Ascending aorta (tissue), 2 donors: ENCODE data around the gene GLIS2. TPM values are rescaled to one million over a fixed set of nuclear protein-coding genes. Genes with fewer than 3 reads are reported as not detected.

Source experiments
- DNase-seq, 2 donors: peaks; one replicate each; pipeline ENCODE4 v3.0.0-alpha.2; 2019; ENCODE audit warnings: low spot score in 2 of 2
- H3K27ac ChIP-seq, 2 donors: fragments of 200-600 bp; sonication (generic); one replicate each; pipeline ENCODE4 v1.5.1; 2016 to 2017; ENCODE audit warnings: mild to moderate bottlenecking in 1 of 2
- H3K27me3 ChIP-seq: fragments of 200-600 bp; sonication (generic); one replicate; pipeline ENCODE4 v1.5.1; 2017
- H3K36me3 ChIP-seq, 2 donors: fragments of 200-600 bp; sonication (generic); one replicate each; pipeline ENCODE4 v1.5.1; 2016
- H3K4me1 ChIP-seq, 2 donors: fragments of 200-600 bp; sonication (generic); one replicate each; pipeline ENCODE4 v1.5.1; 2016 to 2017; ENCODE audit warnings: mild to moderate bottlenecking in 1 of 2
- H3K4me3 ChIP-seq, 2 donors: fragments of 200-600 bp; sonication (generic); one replicate each; pipeline ENCODE4 v1.5.1; 2016 to 2017; ENCODE audit warnings: mild to moderate bottlenecking in 1 of 2
- H3K9me3 ChIP-seq, 2 donors: fragments of 200-600 bp; sonication (generic); one replicate each; pipeline ENCODE4 v1.5.1; 2016
- CTCF ChIP-seq, 3 experiments: fragments of 200-600 bp in 2 of 3; fragments of 450-650 bp in 1 of 3; sonication (generic) in 2 of 3; IDR thresholded peaks; one replicate each; pipeline ENCODE4 v1.5.1; 2016 to 2019; ENCODE audit warnings: antibody characterized with exemption in 3 of 3, mild to moderate bottlenecking in 1 of 3, moderate library complexity in 1 of 3
- intact Hi-C: fragments of 100-400 bp; cut with DNase I; formaldehyde crosslinking; loops from one replicate; pipeline ENCODE4 v1.15.1; 2023
- total RNA-seq: library from RNA; depleted of rRNA; stranded (reverse); fragments of >200 nt; gene quantifications from one replicate; pipeline ENCODE4 v1.1.0, GENCODE V29; 2016

Gene GLIS2
- total RNA-seq, 1 donor from 2014 or later = 16.8 TPM

DNA sequence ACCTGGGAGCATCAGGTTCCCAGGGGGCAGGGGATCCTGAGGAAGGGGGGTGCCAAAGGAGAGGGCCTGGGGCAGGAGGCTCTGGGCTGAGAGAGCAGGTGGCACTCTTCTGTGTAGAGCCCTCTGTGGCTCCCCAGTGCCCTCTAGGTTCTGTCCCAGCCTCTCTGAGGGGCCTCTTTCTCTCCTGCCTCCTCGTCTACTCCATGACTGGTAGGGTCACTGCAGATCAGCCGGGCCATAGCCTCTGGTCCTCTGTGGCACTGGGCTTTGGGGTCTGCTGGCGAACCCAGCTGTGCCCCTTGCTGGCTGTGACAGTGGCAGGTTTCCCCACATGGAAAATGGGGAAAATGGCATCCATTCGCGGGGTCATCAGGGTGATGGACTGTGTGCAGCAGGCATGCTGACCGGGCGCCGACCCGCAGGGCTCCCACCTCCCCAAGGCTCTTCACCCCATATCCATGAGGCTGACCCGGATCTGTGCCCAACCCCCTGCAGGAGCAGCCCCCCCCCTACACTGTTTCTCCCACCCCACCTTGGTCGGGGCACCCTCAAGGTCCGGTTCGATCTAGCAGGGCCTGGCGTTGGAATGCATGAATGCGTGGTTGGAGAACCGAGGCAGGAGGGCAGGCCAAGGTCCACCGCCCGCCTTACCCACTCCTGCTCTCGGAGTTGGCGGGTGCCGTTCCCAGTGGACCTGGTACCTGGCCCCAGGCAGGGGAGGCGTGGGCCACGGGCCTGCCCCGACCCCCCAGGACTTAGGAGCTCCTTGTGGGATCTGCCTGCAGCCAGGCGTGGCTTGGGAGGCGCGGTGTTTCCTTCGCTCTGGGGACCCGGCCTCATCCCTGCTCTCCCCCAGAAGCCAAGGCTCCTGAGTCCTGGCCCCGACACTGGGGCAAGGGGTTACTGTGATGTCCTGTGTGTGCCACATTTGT is 6.5 kb downstream of the GLIS2 start:
- Histone ChIP-seq H3K4me1 (peaks cover 65 to 83% of the 10 kb centered on the region in 2 donors), H3K4me3 (peak overlapping the region in 1 of 2 donors; percentile 46), H3K9me3 (no peaks in the 10 kb centered on the region), H3K36me3 (no peaks in the 10 kb centered on the region), H3K27ac (peak overlapping the region; percentile 93 to 94), H3K27me3 (no peaks in the 10 kb centered on the region)
- intact Hi-C loops = loop anchor here (10.0 kb wide), 1 partner anchor 378 kb away; no protein-coding TSS in a partner anchor
- no peak for TF ChIP-seq CTCF (IDR thresholded peaks at IDR 0.05)
- DNase-seq = no peak

DNA sequence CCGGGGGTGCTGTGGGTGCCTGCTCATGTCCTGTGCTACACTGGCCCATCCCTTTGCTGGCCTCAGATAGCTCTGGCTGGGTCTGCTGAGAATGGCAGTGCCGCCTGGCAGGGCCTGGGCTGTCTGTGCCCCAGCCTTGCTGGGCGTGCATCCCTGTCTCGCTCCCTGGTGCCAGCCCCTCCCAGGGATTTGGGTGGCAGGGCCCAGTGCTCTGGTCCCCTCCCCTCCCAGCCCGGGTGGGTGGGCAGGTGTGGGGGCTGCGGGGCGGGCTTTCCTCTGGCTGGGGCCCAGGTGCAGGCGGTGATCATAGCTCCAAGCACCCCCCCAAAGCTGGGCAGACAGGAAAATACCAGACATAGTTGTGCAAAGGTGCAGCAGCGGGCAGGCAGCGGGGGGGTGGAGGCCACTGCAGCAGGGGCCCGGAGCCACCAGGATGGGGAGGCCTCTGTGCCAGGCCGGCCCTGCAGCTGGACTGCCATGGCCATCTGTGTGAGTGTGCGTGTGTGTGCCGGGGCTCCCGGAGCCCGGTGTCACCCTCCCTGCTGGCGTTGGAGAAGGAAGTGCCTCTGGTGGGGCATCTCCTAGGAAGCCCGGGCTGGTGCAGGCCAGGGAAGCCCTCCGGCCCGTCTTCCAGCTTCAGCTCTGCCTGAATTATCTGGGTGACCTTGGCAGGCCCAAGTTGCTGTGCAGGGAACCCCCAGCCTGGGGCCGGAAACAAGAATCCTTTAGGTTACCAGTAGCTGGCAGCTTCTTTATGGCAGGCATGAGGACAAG is 7.4 kb downstream of the GLIS2 start:
- peaks cover 66 to 83% of the 10 kb centered on the region in 2 donors for H3K4me1 ChIP-seq
- intact Hi-C loops = loop anchor here (10.0 kb wide), 1 partner anchor 378 kb away; no protein-coding TSS in a partner anchor
- H3K36me3 ChIP-seq = no peaks in the 10 kb centered on the region
- H3K27ac ChIP-seq = peak overlapping the region; percentile 93 to 94
- TF ChIP-seq CTCF (IDR thresholded peaks at IDR 0.05) = no peak
- peak overlapping the region in 1 of 2 donors; percentile 46 for H3K4me3 ChIP-seq
- no peak for DNase-seq
- H3K9me3 ChIP-seq = no peaks in the 10 kb centered on the region
- H3K27me3 ChIP-seq = no peaks in the 10 kb centered on the region

DNA sequence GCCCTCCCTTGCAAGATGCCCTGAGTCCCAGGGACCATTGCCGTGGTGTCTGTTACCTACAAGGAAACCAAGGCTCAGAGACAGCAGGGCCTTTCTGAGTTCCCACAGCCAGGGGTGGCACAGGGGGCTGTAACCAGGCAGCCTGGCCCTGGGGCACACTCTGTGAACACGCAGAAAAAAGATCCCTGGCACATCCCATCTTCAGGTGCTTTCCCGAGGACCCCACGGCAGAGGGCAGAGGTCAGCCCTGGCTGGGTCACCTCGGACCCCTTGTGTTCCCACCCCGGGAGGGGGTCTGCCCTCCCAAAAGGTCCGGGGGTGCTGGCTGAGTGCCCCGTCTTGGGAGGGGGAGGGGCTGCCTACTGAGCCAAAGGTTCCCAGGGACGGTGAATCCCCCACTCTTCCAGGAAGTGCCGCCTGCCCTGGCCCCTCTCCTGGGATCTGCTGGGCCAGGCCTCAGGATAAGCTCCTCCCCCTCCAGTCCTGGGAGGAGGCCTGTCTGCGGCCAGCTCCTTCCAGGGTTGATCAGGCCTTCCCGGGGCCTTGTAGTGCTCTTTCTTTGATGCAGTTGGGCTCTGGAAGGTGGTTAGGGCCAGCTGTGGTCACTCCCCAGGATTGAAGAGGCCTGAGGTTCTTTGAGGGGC is 8.1 kb downstream of the GLIS2 start:
- intact Hi-C loops = loop anchor here (2.0 to 10.0 kb wide), 2 partner anchors 13 to 379 kb away; no protein-coding TSS in a partner anchor
- H3K4me1 ChIP-seq = peaks cover 66 to 84% of the 10 kb centered on the region in 2 donors
- peak overlapping the region in 1 of 2 donors; percentile 46 for H3K4me3 ChIP-seq

DNA sequence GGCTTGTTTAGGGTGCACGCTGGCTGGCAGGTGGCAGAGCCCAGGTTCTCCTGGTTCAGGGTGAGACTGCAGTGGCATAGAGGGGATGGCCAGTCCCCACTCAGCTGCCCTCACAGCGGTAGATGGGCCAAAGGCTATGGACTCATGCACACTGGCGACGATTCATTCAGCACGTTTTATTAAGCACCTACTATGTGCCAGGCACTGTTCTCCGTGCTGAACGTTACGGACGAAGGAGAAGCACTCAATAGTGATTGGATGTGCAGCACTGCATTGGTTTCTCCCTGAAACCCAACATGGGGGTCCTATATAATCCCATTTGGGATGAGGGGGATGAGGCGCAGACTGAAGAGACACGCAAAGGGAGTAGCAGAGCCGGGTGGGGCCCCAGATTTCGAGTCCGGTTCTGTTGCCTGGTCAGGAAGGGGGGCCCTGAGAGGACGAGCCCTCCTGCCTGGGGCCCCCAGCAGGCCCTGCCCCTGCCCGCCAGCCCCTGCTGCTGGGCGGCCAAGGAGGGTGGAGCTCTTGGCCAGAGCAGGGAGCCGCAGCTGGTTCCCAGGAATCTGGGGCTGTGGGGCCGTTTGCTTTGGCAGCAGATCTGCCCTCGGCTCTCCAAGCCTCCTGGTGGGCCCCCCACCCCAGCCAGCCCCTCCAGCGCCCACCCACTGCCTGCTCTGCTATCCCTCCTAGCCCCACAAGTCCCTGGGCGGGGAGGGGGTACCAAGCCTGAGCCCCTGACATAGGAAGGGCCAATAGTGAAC is 8.8 kb downstream of the GLIS2 start:
- Histone ChIP-seq H3K27me3 (no peaks in the 10 kb centered on the region), H3K36me3 (no peaks in the 10 kb centered on the region), H3K27ac (peak overlapping the region; percentile 93 to 94), H3K4me3 (peak overlapping the region in 1 of 2 donors; percentile 46), H3K4me1 (peaks cover 67 to 86% of the 10 kb centered on the region in 2 donors), H3K9me3 (no peaks in the 10 kb centered on the region)
- TF ChIP-seq CTCF (IDR thresholded peaks at IDR 0.05) = no peak
- intact Hi-C loops = loop anchor here (2.0 to 10.0 kb wide), 2 partner anchors 14 to 380 kb away; no protein-coding TSS in a partner anchor
- no peak for DNase-seq

More for the DNA sequence above, 8.1 kb downstream of the GLIS2 start:
- H3K27me3 ChIP-seq = no peaks in the 10 kb centered on the region
- no peak for TF ChIP-seq CTCF (IDR thresholded peaks at IDR 0.05)
- H3K9me3 ChIP-seq = no peaks in the 10 kb centered on the region
- peak overlapping the region; percentile 93 to 94 for H3K27ac ChIP-seq
- peak in 1 of 2 donors; percentile 85 for DNase-seq
- no peaks in the 10 kb centered on the region for H3K36me3 ChIP-seq
